Glutamatergic neuron (in vitro differentiated cells): Measurements from ENCODE around the gene MOGAT2. TPM values are rescaled to one million over a fixed set of nuclear protein-coding genes. Genes with fewer than 3 reads are reported as not detected.
"Not testable (repeated sequence)": the region's sequence is repeated elsewhere in the genome, so short reads cannot be mapped to it uniquely, and the experiment has no call there.

Experiments used
- DNase-seq: peaks from one replicate; pipeline ENCODE4 v3.0.0; 2022
- H3K27ac Mint-ChIP-seq: one replicate; pipeline ENCODE4 v1.8.0; 2020; ENCODE audit warnings: mild to moderate bottlenecking, mixed read lengths, inconsistent platforms; ENCODE audit not compliant: unreplicated experiment
- H3K27me3 Mint-ChIP-seq: one replicate; pipeline ENCODE4 v1.8.0; 2020; ENCODE audit warnings: mild to moderate bottlenecking, moderate library complexity, mixed read lengths, inconsistent platforms; ENCODE audit not compliant: unreplicated experiment
- H3K36me3 Mint-ChIP-seq: one replicate; pipeline ENCODE4 v1.8.0; 2020; ENCODE audit warnings: mild to moderate bottlenecking, mixed read lengths, inconsistent platforms; ENCODE audit not compliant: unreplicated experiment
- H3K4me1 Mint-ChIP-seq: one replicate; pipeline ENCODE4 v1.8.0; 2020; ENCODE audit warnings: mild to moderate bottlenecking, low read depth, mixed read lengths, inconsistent platforms; ENCODE audit not compliant: unreplicated experiment
- H3K4me3 Mint-ChIP-seq: one replicate; pipeline ENCODE4 v1.8.0; 2020; ENCODE audit warnings: mild to moderate bottlenecking, mixed read lengths, inconsistent platforms; ENCODE audit not compliant: unreplicated experiment
- H3K9me3 Mint-ChIP-seq: one replicate; pipeline ENCODE4 v1.8.0; 2020; ENCODE audit warnings: mild to moderate bottlenecking, moderate library complexity, mixed read lengths, inconsistent platforms; ENCODE audit not compliant: unreplicated experiment
- total RNA-seq: library from RNA; stranded (reverse); fragmentation: NEBNext Ultra II Directional; extraction: Animal tissue kit (Norgen Biotek cat#: 25700); gene quantifications from one replicate; pipeline ENCODE4 v1.2.1, GENCODE V29; 2021; ENCODE audit not compliant: unreplicated experiment
- TF ChIP-seq, protein P1 (sequence below): fragments of 200-600 bp; sonication (generic); IDR thresholded peaks from one replicate; pipeline ENCODE4 v1.5.0; 2021; ENCODE audit not compliant: partially characterized antibody, unreplicated experiment

The MOGAT2 gene
- total RNA-seq, 1 donor from 2014 or later, result not detected

DNA sequence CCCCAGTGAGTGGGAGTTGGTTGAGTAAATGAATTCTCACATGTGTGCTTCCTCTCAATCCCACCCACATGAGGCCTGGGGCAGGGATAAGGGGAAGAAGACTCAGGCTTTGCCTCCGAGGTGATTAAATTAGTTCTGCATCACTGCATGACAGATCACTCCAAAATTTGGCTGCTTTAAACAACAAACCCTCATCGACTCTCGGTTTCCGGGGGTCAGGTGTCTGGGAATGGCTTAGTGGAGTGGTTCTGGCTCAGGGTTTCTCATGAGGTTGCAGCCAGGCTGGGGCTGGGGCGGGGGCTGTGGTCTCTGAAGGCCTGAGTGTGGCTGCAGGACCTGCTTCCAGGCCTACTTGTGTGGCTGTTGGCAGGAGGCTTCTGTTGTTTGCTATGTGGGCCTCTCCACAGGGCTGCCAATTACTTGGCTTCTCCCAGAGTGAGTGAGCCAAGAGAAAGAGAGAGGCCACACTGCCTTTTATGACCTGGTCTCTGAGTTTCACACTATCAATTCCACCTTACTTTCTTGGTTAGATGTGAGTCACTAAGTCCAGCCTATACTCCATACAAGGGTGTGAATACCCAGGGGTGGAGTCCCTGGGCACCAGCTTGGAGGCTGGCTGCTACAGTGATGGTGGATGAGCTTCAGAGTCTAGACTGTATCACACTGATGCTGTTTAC is 15.9 kb downstream of the MOGAT2 start:
- TF ChIP-seq, protein P1, sequence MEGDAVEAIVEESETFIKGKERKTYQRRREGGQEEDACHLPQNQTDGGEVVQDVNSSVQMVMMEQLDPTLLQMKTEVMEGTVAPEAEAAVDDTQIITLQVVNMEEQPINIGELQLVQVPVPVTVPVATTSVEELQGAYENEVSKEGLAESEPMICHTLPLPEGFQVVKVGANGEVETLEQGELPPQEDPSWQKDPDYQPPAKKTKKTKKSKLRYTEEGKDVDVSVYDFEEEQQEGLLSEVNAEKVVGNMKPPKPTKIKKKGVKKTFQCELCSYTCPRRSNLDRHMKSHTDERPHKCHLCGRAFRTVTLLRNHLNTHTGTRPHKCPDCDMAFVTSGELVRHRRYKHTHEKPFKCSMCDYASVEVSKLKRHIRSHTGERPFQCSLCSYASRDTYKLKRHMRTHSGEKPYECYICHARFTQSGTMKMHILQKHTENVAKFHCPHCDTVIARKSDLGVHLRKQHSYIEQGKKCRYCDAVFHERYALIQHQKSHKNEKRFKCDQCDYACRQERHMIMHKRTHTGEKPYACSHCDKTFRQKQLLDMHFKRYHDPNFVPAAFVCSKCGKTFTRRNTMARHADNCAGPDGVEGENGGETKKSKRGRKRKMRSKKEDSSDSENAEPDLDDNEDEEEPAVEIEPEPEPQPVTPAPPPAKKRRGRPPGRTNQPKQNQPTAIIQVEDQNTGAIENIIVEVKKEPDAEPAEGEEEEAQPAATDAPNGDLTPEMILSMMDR, result no peak
- Mint-ChIP-seq H3K9me3 (peaks cover 2% of the 10 kb centered on the region), H3K27me3 (peaks cover 6% of the 10 kb centered on the region), H3K4me3 (no peak overlapping the region), H3K36me3 (peaks cover 7% of the 10 kb centered on the region), H3K4me1 (peaks cover 11% of the 10 kb centered on the region), H3K27ac (no peak overlapping the region)
- DNase-seq, result no peak

DNA sequence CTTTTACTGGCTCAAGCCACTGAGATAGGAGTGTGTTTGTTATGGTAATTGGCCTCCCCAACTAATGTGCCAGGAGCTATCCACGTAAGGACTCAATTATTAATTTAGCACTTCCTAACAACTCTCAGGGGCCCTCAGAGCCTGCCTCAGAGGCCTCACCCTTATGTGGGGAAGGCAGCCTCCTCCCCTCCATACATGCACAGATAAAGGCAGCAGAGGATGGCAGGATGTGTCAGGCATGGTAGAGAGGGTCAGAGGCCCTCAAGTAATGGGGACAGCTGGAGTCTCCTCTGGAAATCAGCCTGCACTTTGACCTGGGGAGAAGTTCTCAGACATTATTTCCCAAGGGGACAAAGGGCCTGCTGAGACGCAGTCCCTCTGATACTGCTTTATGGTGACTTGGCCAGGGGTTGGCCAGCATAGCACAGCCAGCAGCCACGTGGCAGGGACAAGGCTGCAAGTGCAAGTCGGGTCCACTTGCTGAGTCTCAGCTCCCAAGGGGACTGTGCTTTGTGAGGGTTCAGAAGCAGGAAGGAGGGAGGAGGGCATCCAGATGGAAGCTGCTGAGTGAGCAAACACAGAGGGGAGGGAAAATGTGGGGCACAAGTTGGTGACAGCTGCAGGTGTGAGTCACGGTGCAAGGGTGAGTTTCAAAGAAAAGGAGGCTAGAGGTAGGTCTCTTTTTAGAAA is 17.0 kb downstream of the MOGAT2 start:
- Mint-ChIP-seq H3K36me3 (peaks cover 7% of the 10 kb centered on the region), H3K27ac (no peak overlapping the region), H3K9me3 (peaks cover 2% of the 10 kb centered on the region)

GRCh38 chr11:75735181-75735845 is 17.7 kb downstream of the MOGAT2 start:
- H3K9me3 Mint-ChIP-seq, result no peaks in the 10 kb centered on the region
- H3K4me3 Mint-ChIP-seq, result no peak overlapping the region
- no peak for DNase-seq
- H3K4me1 Mint-ChIP-seq, result peaks cover 11% of the 10 kb centered on the region
- TF ChIP-seq, protein P1, result no peak
- peaks cover 7% of the 10 kb centered on the region for H3K36me3 Mint-ChIP-seq
- H3K27me3 Mint-ChIP-seq, result peaks cover 4% of the 10 kb centered on the region
- no peak overlapping the region for H3K27ac Mint-ChIP-seq

More for the DNA sequence above, 17.0 kb downstream of the MOGAT2 start:
- Mint-ChIP-seq H3K4me1 (peaks cover 11% of the 10 kb centered on the region), H3K4me3 (no peak overlapping the region), H3K27me3 (peaks cover 4% of the 10 kb centered on the region)
- TF ChIP-seq, protein P1, result no peak
- DNase-seq, result no peak

GRCh38 chr11:75737314-75737713 is 19.7 kb downstream of the MOGAT2 start:
- TF ChIP-seq, protein P1, result no peak
- H3K36me3 Mint-ChIP-seq, result peaks cover 3% of the 10 kb centered on the region
- DNase-seq, result no peak
- H3K4me3 Mint-ChIP-seq, result no peak overlapping the region
- H3K9me3 Mint-ChIP-seq, result no peaks in the 10 kb centered on the region
- H3K4me1 Mint-ChIP-seq, result peaks cover 11% of the 10 kb centered on the region
- H3K27me3 Mint-ChIP-seq, result peaks cover 4% of the 10 kb centered on the region
- no peak overlapping the region for H3K27ac Mint-ChIP-seq

GRCh38 chr11:75740681-75741080 is 23.0 kb downstream of the MOGAT2 start:
- TF ChIP-seq, protein P1, result no peak
- H3K4me1 Mint-ChIP-seq, result peaks cover 5% of the 10 kb centered on the region
- peaks cover 2% of the 10 kb centered on the region for H3K9me3 Mint-ChIP-seq
- no peak overlapping the region for H3K4me3 Mint-ChIP-seq
- H3K36me3 Mint-ChIP-seq, result no peaks in the 10 kb centered on the region
- DNase-seq, result no peak
- H3K27ac Mint-ChIP-seq, result no peak overlapping the region
- H3K27me3 Mint-ChIP-seq, result peaks cover 4% of the 10 kb centered on the region

GRCh38 chr11:75743159-75743558 is 25.5 kb downstream of the MOGAT2 start:
- H3K27me3 Mint-ChIP-seq, H3K36me3 Mint-ChIP-seq, H3K4me1 Mint-ChIP-seq, H3K27ac Mint-ChIP-seq, DNase-seq, H3K4me3 Mint-ChIP-seq, H3K9me3 Mint-ChIP-seq: not testable (repeated sequence)
